IMR-90 (cell line): ENCODE results near the gene FXN. TPM values are rescaled to one million over a fixed set of nuclear protein-coding genes. Genes with fewer than 3 reads are reported as not detected.

Source experiments
- ATAC-seq: fragments of 200-7000 bp; cut with Tn5 transposase; 2 replicates; pipeline ENCODE4 v1.9.1; 2020; ENCODE audit warnings: low read depth, mild to moderate bottlenecking, moderate library complexity
- BruUV-seq: library from RNA; stranded (reverse); fragments of 400-500 nt; replicated peaks from 2 replicates; lab custom pipeline; 2021; lab: Mats Ljungman, UMichigan
- CTCF ChIA-PET: fragments of 300-600 bp; formaldehyde crosslinking; extraction: SDS; loops from one replicate; lab custom pipeline; 2021; ENCODE audit warnings: antibody characterized with exemption; lab: Yijun Ruan, JAX
- POLR2A ChIA-PET: fragments of 300-600 bp; sonication (Branson Sonifier 250); formaldehyde crosslinking; loops from one replicate; lab custom pipeline; 2022; ENCODE audit warnings: antibody characterized with exemption; ENCODE audit not compliant: unreplicated experiment; lab: Charles Lee
- DNase-seq: peaks from one replicate; pipeline ENCODE4 v3.0.0; 2013
- H2AFZ ChIP-seq: replicated peaks from 2 replicates; pipeline ENCODE3; 2013; ENCODE audit warnings: low read length, mild to moderate bottlenecking; ENCODE audit not compliant: poor library complexity
- H2AK5ac ChIP-seq: 2 replicates; pipeline ENCODE4 v1.6.1; 2013; ENCODE audit warnings: low read depth, low read length, inconsistent platforms
- H2AK9ac ChIP-seq: replicated peaks from 2 replicates; pipeline ENCODE3; 2013; ENCODE audit warnings: mild to moderate bottlenecking, low read depth, low read length, moderate library complexity; ENCODE audit not compliant: poor library complexity
- H2BK120ac ChIP-seq: 2 replicates; pipeline ENCODE4 v1.6.1; 2013; ENCODE audit warnings: low read depth, low read length, inconsistent platforms
- H2BK15ac ChIP-seq: 3 replicates; pipeline ENCODE4 v1.6.1; 2013; ENCODE audit warnings: low read depth, low read length, inconsistent platforms
- H2BK20ac ChIP-seq: 2 replicates; pipeline ENCODE4 v1.6.1; 2013; ENCODE audit warnings: low read depth, mild to moderate bottlenecking, inconsistent platforms, low read length, moderate library complexity
- H2BK5ac ChIP-seq: 2 replicates; pipeline ENCODE4 v1.6.1; 2013; ENCODE audit warnings: mild to moderate bottlenecking, low read depth, low read length, inconsistent platforms; ENCODE audit not compliant: poor library complexity, severe bottlenecking
- H3K14ac ChIP-seq: replicated peaks from 2 replicates; pipeline ENCODE4 v1.6.1; 2013; ENCODE audit warnings: low read depth, low read length, inconsistent platforms
- H3K18ac ChIP-seq: 2 replicates; pipeline ENCODE4 v1.6.1; 2013; ENCODE audit warnings: low read depth, low read length, control low read depth
- H3K23ac ChIP-seq: 2 replicates; pipeline ENCODE4 v1.6.1; 2013; ENCODE audit warnings: low read depth, low read length, inconsistent platforms
- H3K27ac ChIP-seq: 2 replicates; pipeline ENCODE4 v1.5.1; 2013; ENCODE audit warnings: mild to moderate bottlenecking, control low read depth, low read length; ENCODE audit not compliant: insufficient read depth
- H3K27me3 ChIP-seq: 2 replicates; pipeline ENCODE4 v1.6.1; 2013; ENCODE audit warnings: low read length; ENCODE audit not compliant: control insufficient read depth, insufficient read depth
- H3K36me3 ChIP-seq: 2 replicates; pipeline ENCODE4 v1.6.1; 2013; ENCODE audit warnings: low read length, mixed read lengths; ENCODE audit not compliant: control insufficient read depth, insufficient read depth
- H3K4ac ChIP-seq: 2 replicates; pipeline ENCODE4 v1.6.1; 2013; ENCODE audit warnings: low read depth, low read length, inconsistent platforms
- H3K4me1 ChIP-seq: 2 replicates; pipeline ENCODE4 v1.6.1; 2013; ENCODE audit warnings: low read length, mixed read lengths; ENCODE audit not compliant: control insufficient read depth, insufficient read depth
- H3K4me2 ChIP-seq: 2 replicates; pipeline ENCODE4 v1.6.1; 2013; ENCODE audit warnings: low read depth, mild to moderate bottlenecking, control low read depth, low read length, moderate library complexity
- H3K4me3 ChIP-seq: 2 replicates; pipeline ENCODE4 v1.5.1; 2013; ENCODE audit warnings: low read depth, mild to moderate bottlenecking, control low read depth, low read length, moderate library complexity; ENCODE audit not compliant: insufficient read depth
- H3K56ac ChIP-seq: 2 replicates; pipeline ENCODE4 v1.6.1; 2013; ENCODE audit warnings: low read length, inconsistent platforms; ENCODE audit not compliant: insufficient read depth; ENCODE audit errors: extremely low read depth
- H3K79me1 ChIP-seq, 2 experiments: 2 replicates each; pipeline ENCODE4 v1.6.1; 2013; ENCODE audit warnings: low read length in 2 of 2, inconsistent platforms in 1 of 2, low read depth in 1 of 2
- H3K9ac ChIP-seq: 2 replicates; pipeline ENCODE4 v1.6.1; 2013; ENCODE audit warnings: low read depth, low read length, control low read depth
- H3K9me1 ChIP-seq: 2 replicates; pipeline ENCODE4 v1.6.1; 2013; ENCODE audit warnings: low read length, inconsistent platforms; ENCODE audit not compliant: insufficient read depth
- H3K9me3 ChIP-seq: 2 replicates; pipeline ENCODE4 v1.6.1; 2013; ENCODE audit warnings: low read length; ENCODE audit not compliant: control insufficient read depth, insufficient read depth
- H4K20me1 ChIP-seq: 2 replicates; pipeline ENCODE4 v1.6.1; 2013; ENCODE audit warnings: low read length, inconsistent platforms; ENCODE audit not compliant: insufficient read depth
- H4K5ac ChIP-seq: 2 replicates; pipeline ENCODE4 v1.6.1; 2013; ENCODE audit warnings: mild to moderate bottlenecking, low read depth, low read length, control low read depth
- H4K8ac ChIP-seq, 2 experiments: 2 replicates each; pipeline ENCODE4 v1.6.1; 2013; ENCODE audit warnings: low read depth in 2 of 2, low read length in 2 of 2, control low read depth in 1 of 2, inconsistent platforms in 1 of 2
- H4K91ac ChIP-seq: 2 replicates; pipeline ENCODE4 v1.6.1; 2013; ENCODE audit warnings: low read depth, low read length, inconsistent platforms; ENCODE audit not compliant: insufficient read depth
- BHLHE40 ChIP-seq: fragments of 150-350 bp; IDR thresholded peaks from 2 replicates; pipeline ENCODE4 v1.6.1; 2016; ENCODE audit warnings: mild to moderate bottlenecking, low read depth, low read length
- CEBPB ChIP-seq: IDR thresholded peaks from 2 replicates; pipeline ENCODE4 v1.6.1; 2012; ENCODE audit warnings: low read depth, low read length, improper control_type of control experiment
- FOS ChIP-seq: fragments of 150-350 bp; IDR thresholded peaks from 2 replicates; pipeline ENCODE4 v1.6.1; 2016; ENCODE audit warnings: low read depth, low read length
- MAFK ChIP-seq: IDR thresholded peaks from 2 replicates; pipeline ENCODE4 v1.6.1; 2012; ENCODE audit warnings: low read depth, low read length, improper control_type of control experiment
- MXI1 ChIP-seq: IDR thresholded peaks from 2 replicates; pipeline ENCODE4 v1.6.1; 2012; ENCODE audit warnings: low read depth, mild to moderate bottlenecking, low read length, moderate library complexity, borderline replicate concordance
- NFE2L2 ChIP-seq: fragments of 150-350 bp; IDR thresholded peaks from 2 replicates; pipeline ENCODE4 v1.6.1; 2016; ENCODE audit warnings: low read depth, mild to moderate bottlenecking, low read length
- POLR2A ChIP-seq: IDR thresholded peaks from 2 replicates; pipeline ENCODE4 v1.6.1; 2012; ENCODE audit warnings: mild to moderate bottlenecking, low read depth, low read length
- RAD21 ChIP-seq: IDR thresholded peaks from 2 replicates; pipeline ENCODE4 v1.6.1; 2012; ENCODE audit warnings: low read length, improper control_type of control experiment
- RFX5 ChIP-seq: IDR thresholded peaks from 2 replicates; pipeline ENCODE4 v1.8.0; 2012; ENCODE audit warnings: low read depth, mild to moderate bottlenecking, low read length, moderate library complexity
- SMC3 ChIP-seq: fragments of 150-350 bp; IDR thresholded peaks from 2 replicates; pipeline ENCODE4 v1.6.1; 2016; ENCODE audit warnings: low read depth, mild to moderate bottlenecking, antibody characterized with exemption, low read length, moderate library complexity
- WGBS, 2 experiments: methylation state at CpG; one replicate each; pipeline versions ENCODE4 v1.1.5 to v1.1.7; 2013; ENCODE audit warnings: missing lambda C conversion rate in 2 of 2; ENCODE audit not compliant: insufficient read length in 1 of 2; ENCODE audit errors: extremely low coverage in 2 of 2; 5-methylcytosine and 5-hydroxymethylcytosine counted together
- dilution Hi-C: fragments of 300-500 bp; cut with HindIII; formaldehyde crosslinking; loops from one replicate; pipeline ENCODE4 v1.14.3; 2018; ENCODE audit warnings: low sequenced_read_pairs; ENCODE audit not compliant: unreplicated experiment
- in situ Hi-C: fragments of 300-500 bp; cut with MboI; formaldehyde crosslinking; loops from 3 replicates; pipeline ENCODE4 v1.14.3; 2019; ENCODE audit warnings: low sequenced_read_pairs, inconsistent platforms, mixed read lengths
- intact Hi-C: fragments of 100-400 bp; cut with micrococcal nuclease; formaldehyde crosslinking; loops from 2 replicates; pipeline ENCODE4 v1.10.0; 2022
- polyA plus RNA-seq, 3 experiments: library from polyadenylated mRNA; depleted of rRNA; stranded (reverse); fragments of >200 nt; gene quantifications; 2 replicates each; pipeline ENCODE4 v1.2.3, GENCODE V29; 2012; ENCODE audit warnings: low replicate concordance in 1 of 3
- total RNA-seq: library from RNA; depleted of rRNA; stranded (reverse); fragments of >200 nt; gene quantifications from 2 replicates; pipeline ENCODE4 v1.2.3, GENCODE V29; 2012
- TF ChIP-seq, protein P1 (sequence below): conservative IDR thresholded peaks from 2 replicates; pipeline ENCODE4 v1.5.1; 2012; ENCODE audit warnings: mild to moderate bottlenecking, low read depth, low read length, improper control_type of control experiment
- TF ChIP-seq, protein P2 (sequence below): fragments of 150-350 bp; IDR thresholded peaks from 2 replicates; pipeline ENCODE4 v1.6.1; 2016; ENCODE audit warnings: low read depth, mild to moderate bottlenecking, low read length, moderate library complexity, borderline replicate concordance

Gene FXN
- total and polyA plus RNA-seq, 2 of the 4 experiments (the other 2 are of a cell fraction): 3.9 to 18.1 TPM

DNA sequence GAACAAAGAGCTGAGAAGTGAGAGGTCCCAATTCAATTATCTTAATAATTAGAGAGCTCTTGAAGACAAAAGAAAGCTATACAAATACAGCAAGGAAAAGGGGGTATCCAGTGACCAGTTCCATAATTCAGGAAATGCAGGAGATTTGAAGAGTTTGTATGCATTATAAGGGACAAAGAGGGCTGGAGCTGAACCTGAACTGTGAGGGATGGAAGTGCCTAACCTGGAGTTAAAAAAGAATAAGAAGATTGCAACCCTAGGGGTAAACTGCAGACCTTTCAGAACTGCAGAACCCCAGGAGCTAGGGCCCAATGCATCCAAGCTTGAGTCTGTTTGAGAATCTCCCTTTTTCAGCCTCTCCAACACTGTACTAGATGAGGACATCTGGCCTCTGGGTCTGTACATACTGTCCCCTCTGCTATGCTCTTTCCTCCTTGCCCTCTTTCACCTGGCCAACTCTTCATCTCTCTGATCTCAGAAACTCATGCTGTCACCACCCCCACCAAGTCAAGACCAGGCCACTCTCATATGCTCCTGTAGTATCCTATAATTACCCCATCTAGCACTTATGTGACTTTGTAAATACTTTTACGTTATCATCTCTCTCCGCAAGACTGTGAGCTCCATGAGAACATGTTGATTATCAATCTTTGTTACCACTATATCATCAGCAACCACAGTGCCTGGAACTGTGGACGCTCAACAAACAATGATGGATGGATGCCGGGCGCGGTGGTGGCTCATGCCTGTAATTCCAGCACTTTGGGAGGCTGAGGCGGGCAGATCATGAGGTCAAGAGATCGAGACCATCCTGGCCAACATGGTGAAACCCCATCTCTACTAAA lies 15.0 kb upstream of the FXN start:
- TF ChIP-seq RAD21: no peak
- TF ChIP-seq BHLHE40: no peak
- no peak for TF ChIP-seq NFE2L2
- TF ChIP-seq, protein P1, sequence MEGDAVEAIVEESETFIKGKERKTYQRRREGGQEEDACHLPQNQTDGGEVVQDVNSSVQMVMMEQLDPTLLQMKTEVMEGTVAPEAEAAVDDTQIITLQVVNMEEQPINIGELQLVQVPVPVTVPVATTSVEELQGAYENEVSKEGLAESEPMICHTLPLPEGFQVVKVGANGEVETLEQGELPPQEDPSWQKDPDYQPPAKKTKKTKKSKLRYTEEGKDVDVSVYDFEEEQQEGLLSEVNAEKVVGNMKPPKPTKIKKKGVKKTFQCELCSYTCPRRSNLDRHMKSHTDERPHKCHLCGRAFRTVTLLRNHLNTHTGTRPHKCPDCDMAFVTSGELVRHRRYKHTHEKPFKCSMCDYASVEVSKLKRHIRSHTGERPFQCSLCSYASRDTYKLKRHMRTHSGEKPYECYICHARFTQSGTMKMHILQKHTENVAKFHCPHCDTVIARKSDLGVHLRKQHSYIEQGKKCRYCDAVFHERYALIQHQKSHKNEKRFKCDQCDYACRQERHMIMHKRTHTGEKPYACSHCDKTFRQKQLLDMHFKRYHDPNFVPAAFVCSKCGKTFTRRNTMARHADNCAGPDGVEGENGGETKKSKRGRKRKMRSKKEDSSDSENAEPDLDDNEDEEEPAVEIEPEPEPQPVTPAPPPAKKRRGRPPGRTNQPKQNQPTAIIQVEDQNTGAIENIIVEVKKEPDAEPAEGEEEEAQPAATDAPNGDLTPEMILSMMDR: no peak
- no peak for TF ChIP-seq FOS
- TF ChIP-seq POLR2A: no peak
- no peak for TF ChIP-seq MXI1
- no peak for TF ChIP-seq SMC3
- no peak for TF ChIP-seq CEBPB
- no peak for TF ChIP-seq RFX5
- no peak for TF ChIP-seq MAFK
- TF ChIP-seq, protein P2, sequence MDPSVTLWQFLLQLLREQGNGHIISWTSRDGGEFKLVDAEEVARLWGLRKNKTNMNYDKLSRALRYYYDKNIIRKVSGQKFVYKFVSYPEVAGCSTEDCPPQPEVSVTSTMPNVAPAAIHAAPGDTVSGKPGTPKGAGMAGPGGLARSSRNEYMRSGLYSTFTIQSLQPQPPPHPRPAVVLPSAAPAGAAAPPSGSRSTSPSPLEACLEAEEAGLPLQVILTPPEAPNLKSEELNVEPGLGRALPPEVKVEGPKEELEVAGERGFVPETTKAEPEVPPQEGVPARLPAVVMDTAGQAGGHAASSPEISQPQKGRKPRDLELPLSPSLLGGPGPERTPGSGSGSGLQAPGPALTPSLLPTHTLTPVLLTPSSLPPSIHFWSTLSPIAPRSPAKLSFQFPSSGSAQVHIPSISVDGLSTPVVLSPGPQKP: no peak
- Histone ChIP-seq H3K36me3 (no peaks in the 10 kb centered on the region), H2AFZ (no peak overlapping the region), H3K9ac (no peak overlapping the region), H3K27me3 (peaks cover 16% of the 10 kb centered on the region), H3K27ac (no peak overlapping the region), H3K14ac (no peak overlapping the region), H3K56ac (no peak overlapping the region), H3K9me1 (no peaks in the 10 kb centered on the region), H3K4me1 (no peaks in the 10 kb centered on the region), H2BK5ac (no peak overlapping the region), H3K79me1 (no peaks in the 10 kb centered on the region), H4K5ac (no peak overlapping the region), H4K91ac (no peak overlapping the region), H3K9me3 (no peaks in the 10 kb centered on the region), H3K4me2 (no peak overlapping the region), H4K20me1 (no peaks in the 10 kb centered on the region), H2AK9ac (no peak overlapping the region), H2BK20ac (no peak overlapping the region), H3K18ac (no peak overlapping the region), H2BK120ac (no peak overlapping the region), H2AK5ac (no peak overlapping the region), H4K8ac (no peak overlapping the region), H3K23ac (no peak overlapping the region), H2BK15ac (no peak overlapping the region), H3K4ac (no peak overlapping the region), H3K4me3 (no peak overlapping the region)
- ATAC-seq (no peak), DNase-seq (no peak)
- WGBS, 2 experiments: no CpG with 5 or more reads among the region's 8 CpGs
- dilution Hi-C loops (no loop called here), intact Hi-C loops (loop anchor here (1.0 to 10.0 kb wide), 2 partner anchors 159 to 316 kb away; partner anchors contain the start of gene PIP5K1B), in situ Hi-C loops (no loop called here)
- POLR2A ChIA-PET: no interaction called here
- no TSS peak for BruUV-seq
- CTCF ChIA-PET: interaction anchor here (0.6 kb wide), 1 partner anchor 194 kb away, joined by 7 read pairs; no protein-coding TSS in a partner anchor
